ENCODE measurements around the gene CYB561D2. TPM values are rescaled to one million over a fixed set of nuclear protein-coding genes. Genes with fewer than 3 reads are reported as not detected.

Gene CYB561D2
- total and polyA plus RNA-seq, 8 donors: 8.6 to 30.4 (median 14.0) TPM

- Histone ChIP-seq H3K36me3 (no peaks in the 10 kb centered on the region), H3K4me1 (no peaks in the 10 kb centered on the region), H3K4me3 (no peak overlapping the region), H3K27me3 (no peaks in the 10 kb centered on the region), H3K27ac (no peak overlapping the region), H3K9me3 (no peaks in the 10 kb centered on the region)
- WGBS, 2 donors: 65 to 70% methylated on average over 6 to 7 of the region's 7 CpGs
- TF ChIP-seq CTCF (IDR thresholded peaks at IDR 0.05): no peak
- ATAC-seq (no peak), FAIRE-seq (no peak), DNase-seq (no peak)
- intact Hi-C loops (cut with DNase I): no loop called here
Observed at GRCh38 chr3:50375258-50375931, 24.7 kb downstream of the CYB561D2 start.

DNA sequence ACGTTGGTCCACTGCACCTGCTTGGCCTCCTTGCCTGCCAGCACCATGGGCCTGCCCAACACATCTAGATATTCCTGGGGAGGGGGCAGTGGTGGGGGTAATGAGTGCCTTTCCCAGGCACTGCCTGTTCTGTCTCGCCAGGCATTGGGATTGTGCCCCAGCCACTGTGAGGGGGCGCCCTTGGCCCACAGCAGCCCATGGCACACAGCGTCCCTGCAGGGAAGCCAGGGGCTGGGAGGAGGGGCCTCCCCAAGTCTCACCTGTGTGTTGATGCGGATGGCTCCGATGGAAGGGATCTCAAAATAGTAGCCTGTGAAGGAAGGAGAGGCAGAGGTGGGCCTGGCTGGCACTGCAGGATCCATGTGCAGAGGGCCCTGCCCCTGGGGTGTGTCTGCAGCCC is 27.4 kb downstream of the CYB561D2 start:
- Histone ChIP-seq H3K4me3 (no peak overlapping the region), H3K9me3 (no peaks in the 10 kb centered on the region), H3K27me3 (no peaks in the 10 kb centered on the region), H3K36me3 (no peaks in the 10 kb centered on the region), H3K4me1 (no peaks in the 10 kb centered on the region), H3K27ac (no peak overlapping the region)
- DNase-seq: no peak
- ATAC-seq: no peak
- intact Hi-C loops (cut with DNase I): no loop called here
- FAIRE-seq: no peak
- WGBS, 2 donors: 84 to 88% methylated on average over 6 of the region's 6 CpGs
- TF ChIP-seq CTCF (IDR thresholded peaks at IDR 0.05): no peak

DNA sequence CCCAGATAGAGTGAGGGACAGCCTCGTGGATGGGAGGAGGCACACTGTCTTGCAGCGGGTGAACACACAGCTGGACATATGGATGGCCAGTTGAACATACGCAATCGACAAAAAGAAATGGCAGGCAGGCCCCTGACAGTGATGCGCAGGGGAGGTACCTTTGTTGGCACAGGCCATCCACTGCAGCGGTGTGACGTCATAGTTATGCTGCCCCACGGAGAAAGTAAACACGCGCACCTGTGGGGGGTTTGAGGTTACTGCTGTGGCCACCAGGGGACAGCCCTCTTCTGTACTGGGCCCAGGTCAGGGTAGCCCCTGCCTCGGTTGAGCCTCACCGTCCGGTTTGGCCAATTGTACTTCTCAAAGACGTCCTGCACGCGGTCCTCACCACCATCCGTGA is 28.1 kb downstream of the CYB561D2 start:
- Histone ChIP-seq H3K4me3 (no peak overlapping the region), H3K27ac (no peak overlapping the region), H3K9me3 (no peaks in the 10 kb centered on the region), H3K27me3 (no peaks in the 10 kb centered on the region), H3K36me3 (no peaks in the 10 kb centered on the region), H3K4me1 (no peaks in the 10 kb centered on the region)
- FAIRE-seq (no peak), ATAC-seq (no peak), DNase-seq (no peak)
- no peak for TF ChIP-seq CTCF (IDR thresholded peaks at IDR 0.05)
- WGBS, 2 donors: 86 to 91% methylated on average over 17 of the region's 17 CpGs
- intact Hi-C loops (cut with DNase I): no loop called here

- ATAC-seq: no peak
- no peak for TF ChIP-seq CTCF (IDR thresholded peaks at IDR 0.05)
- Histone ChIP-seq H3K27ac (no peak overlapping the region), H3K9me3 (no peaks in the 10 kb centered on the region), H3K4me1 (no peaks in the 10 kb centered on the region), H3K36me3 (no peaks in the 10 kb centered on the region), H3K4me3 (no peak overlapping the region), H3K27me3 (no peaks in the 10 kb centered on the region)
- intact Hi-C loops (cut with DNase I): no loop called here
- 81 to 89% methylated on average over 16 to 17 of the region's 17 CpGs for WGBS, 2 donors
- no peak for DNase-seq
- FAIRE-seq: no peak
Observed at GRCh38 chr3:50380405-50381085, 29.9 kb downstream of the CYB561D2 start.

GRCh38 chr3:50381383-50381782 is 30.7 kb downstream of the CYB561D2 start:
- TF ChIP-seq CTCF (IDR thresholded peaks at IDR 0.05): no peak
- intact Hi-C loops (cut with DNase I): no loop called here
- Histone ChIP-seq H3K36me3 (no peaks in the 10 kb centered on the region), H3K4me3 (no peak overlapping the region), H3K9me3 (no peaks in the 10 kb centered on the region), H3K27ac (no peak overlapping the region), H3K27me3 (no peaks in the 10 kb centered on the region), H3K4me1 (no peaks in the 10 kb centered on the region)
- DNase-seq (no peak), ATAC-seq (peak in 2 of 4 donors; percentile 24 to 33), FAIRE-seq (no peak)
- WGBS, 2 donors: 79 to 85% methylated on average over 4 of the region's 4 CpGs
